ENCODE measurements around the gene AMN1. TPM values are rescaled to one million over a fixed set of nuclear protein-coding genes. Genes with fewer than 3 reads are reported as not detected.
"Not testable (repeated sequence)": the region's sequence is repeated elsewhere in the genome, so short reads cannot be mapped to it uniquely, and the experiment has no call there.

Gene AMN1
- total RNA-seq, 1 donor from 2014 or later = 9.9 TPM

GRCh38 chr12:31729705-31730104 is 884 bp upstream of the AMN1 start:
- no peak for DNase-seq

GRCh38 chr12:31728289-31728916 is 418 bp downstream of the AMN1 start:
- Histone ChIP-seq H3K36me3 (no peaks in the 10 kb centered on the region), H3K4me3 (peak overlapping the region; percentile 87), H3K4me1 (peaks cover 36% of the 10 kb centered on the region), H3K27me3 (no peaks in the 10 kb centered on the region), H3K27ac (peak overlapping the region; percentile 98), H3K9me3 (no peaks in the 10 kb centered on the region)
- ATAC-seq (peak; percentile 3), DNase-seq (no peak)
- no peak for TF ChIP-seq CTCF (IDR thresholded peaks at IDR 0.05)
- intact Hi-C loops (cut with DNase I) = no loop called here

More at GRCh38 chr12:31729705-31730104, 884 bp upstream of the AMN1 start:
- peak overlapping the region; percentile 98 for H3K27ac ChIP-seq
- no peaks in the 10 kb centered on the region for H3K27me3 ChIP-seq
- no peaks in the 10 kb centered on the region for H3K36me3 ChIP-seq
- H3K4me1 ChIP-seq = peaks cover 44% of the 10 kb centered on the region
- intact Hi-C loops (cut with DNase I) = no loop called here
- ATAC-seq = no peak
- TF ChIP-seq CTCF (IDR thresholded peaks at IDR 0.05) = no peak
- H3K4me3 ChIP-seq = peak overlapping the region; percentile 87
- no peaks in the 10 kb centered on the region for H3K9me3 ChIP-seq

- no peaks in the 10 kb centered on the region for H3K9me3 ChIP-seq
- H3K27me3 ChIP-seq = no peaks in the 10 kb centered on the region
- intact Hi-C loops (cut with DNase I) = no loop called here
- no peak for DNase-seq
- H3K4me1 ChIP-seq = peaks cover 26% of the 10 kb centered on the region
- H3K36me3 ChIP-seq = no peaks in the 10 kb centered on the region
- no peak for TF ChIP-seq CTCF (IDR thresholded peaks at IDR 0.05)
- no peak for ATAC-seq
- no peak overlapping the region for H3K27ac ChIP-seq
- no peak overlapping the region for H3K4me3 ChIP-seq
These were observed 1.6 kb downstream of the AMN1 start for GRCh38 chr12:31727192-31727591.

GRCh38 chr12:31726575-31726974 is 2.2 kb downstream of the AMN1 start:
- no peak for ATAC-seq
- TF ChIP-seq CTCF (IDR thresholded peaks at IDR 0.05) = no peak
- no peak for DNase-seq
- intact Hi-C loops (cut with DNase I) = no loop called here
- Histone ChIP-seq H3K36me3 (no peaks in the 10 kb centered on the region), H3K4me3 (no peak overlapping the region), H3K27me3 (no peaks in the 10 kb centered on the region), H3K4me1 (peaks cover 20% of the 10 kb centered on the region), H3K27ac (no peak overlapping the region), H3K9me3 (no peaks in the 10 kb centered on the region)

GRCh38 chr12:31724557-31724956 is 4.3 kb downstream of the AMN1 start:
- Histone ChIP-seq H3K36me3 (no peaks in the 10 kb centered on the region), H3K4me1 (peaks cover 9% of the 10 kb centered on the region), H3K9me3 (no peaks in the 10 kb centered on the region), H3K4me3 (no peak overlapping the region), H3K27me3 (no peaks in the 10 kb centered on the region), H3K27ac (no peak overlapping the region)
- TF ChIP-seq CTCF (IDR thresholded peaks at IDR 0.05) = no peak
- ATAC-seq = no peak
- intact Hi-C loops (cut with DNase I) = no loop called here
- no peak for DNase-seq

- TF ChIP-seq CTCF (IDR thresholded peaks at IDR 0.05) = no peak
These were observed 6.2 kb downstream of the AMN1 start for GRCh38 chr12:31722580-31722979.

GRCh38 chr12:31718542-31719198 is 10.2 kb downstream of the AMN1 start:
- not testable (repeated sequence) for ATAC-seq

More at GRCh38 chr12:31722580-31722979, 6.2 kb downstream of the AMN1 start:
- Histone ChIP-seq H3K27ac (no peak overlapping the region), H3K4me3 (no peak overlapping the region), H3K4me1 (peaks cover under 1% of the 10 kb centered on the region), H3K9me3 (no peaks in the 10 kb centered on the region), H3K36me3 (no peaks in the 10 kb centered on the region), H3K27me3 (no peaks in the 10 kb centered on the region)
- ATAC-seq = no peak
- DNase-seq = no peak
- intact Hi-C loops (cut with DNase I) = no loop called here

GRCh38 chr12:31716998-31717397 is 11.8 kb downstream of the AMN1 start:
- H3K9me3 ChIP-seq; H3K27me3 ChIP-seq; DNase-seq; H3K36me3 ChIP-seq; intact Hi-C loops (cut with DNase I); H3K4me3 ChIP-seq; ATAC-seq; H3K27ac ChIP-seq; H3K4me1 ChIP-seq: not testable (repeated sequence)

More at GRCh38 chr12:31718542-31719198, 10.2 kb downstream of the AMN1 start:
- H3K27ac ChIP-seq; DNase-seq; H3K9me3 ChIP-seq; H3K27me3 ChIP-seq; intact Hi-C loops (cut with DNase I); H3K4me3 ChIP-seq; H3K36me3 ChIP-seq; H3K4me1 ChIP-seq: not testable (repeated sequence)

Measured in upper lobe of right lung (tissue), 1 donor.